Cardiac muscle cell (in vitro differentiated cells and primary cell): ENCODE data around the gene PNPO. TPM values are rescaled to one million over a fixed set of nuclear protein-coding genes. Genes with fewer than 3 reads are reported as not detected.
A peak's percentile ranks its signal among the peaks of the same experiment; 100 is the strongest.

ENCODE experiments used
- DNase-seq, 2 donors: peaks; one replicate each; pipeline versions ENCODE4 v3.0.0 to v3.0.0-alpha.2; 2010 to 2017; ENCODE audit warnings: low read depth in 1 of 2, low spot score in 1 of 2
- H3K27ac ChIP-seq: fragments of 200-600 bp; sonication (generic); 2 replicates; pipeline ENCODE4 v1.5.1; 2016
- H3K27me3 ChIP-seq: fragments of 200-600 bp; sonication (generic); 2 replicates; pipeline ENCODE4 v1.6.0; 2016; ENCODE audit warnings: control low read depth
- H3K36me3 ChIP-seq: fragments of 200-600 bp; sonication (generic); 2 replicates; pipeline ENCODE4 v1.5.1; 2016; ENCODE audit warnings: control low read depth
- H3K4me1 ChIP-seq: fragments of 200-600 bp; sonication (generic); 2 replicates; pipeline ENCODE4 v1.8.1; 2017; ENCODE audit warnings: low read depth, mild to moderate bottlenecking, mixed run types
- H3K4me3 ChIP-seq: fragments of 200-600 bp; sonication (generic); 2 replicates; pipeline ENCODE4 v1.5.1; 2016; ENCODE audit warnings: mild to moderate bottlenecking
- H3K9me3 ChIP-seq: fragments of 200-600 bp; sonication (generic); 2 replicates; pipeline ENCODE4 v1.5.1; 2017; ENCODE audit warnings: low read depth, mild to moderate bottlenecking, control low read depth
- polyA plus RNA-seq: library from polyadenylated mRNA; unstranded; fragments of >200 nt; fragmentation: Nextera tagmentation; extraction: Ambion mirVana; gene quantifications from 2 replicates; pipeline ENCODE4 v1.2.1, GENCODE V29; 2016
- total RNA-seq: library from RNA; depleted of rRNA; stranded (reverse); fragments of >200 nt; gene quantifications from 2 replicates; pipeline ENCODE4 v1.2.3, GENCODE V29; 2016
- TF ChIP-seq, protein P1 (sequence below): IDR thresholded peaks from 2 replicates; pipeline ENCODE4 v1.5.1; 2012; ENCODE audit warnings: low read depth, mild to moderate bottlenecking, low read length

The PNPO gene
- total and polyA plus RNA-seq, 2 experiments from 2014 or later = 11.7 to 12.9 TPM

DNA sequence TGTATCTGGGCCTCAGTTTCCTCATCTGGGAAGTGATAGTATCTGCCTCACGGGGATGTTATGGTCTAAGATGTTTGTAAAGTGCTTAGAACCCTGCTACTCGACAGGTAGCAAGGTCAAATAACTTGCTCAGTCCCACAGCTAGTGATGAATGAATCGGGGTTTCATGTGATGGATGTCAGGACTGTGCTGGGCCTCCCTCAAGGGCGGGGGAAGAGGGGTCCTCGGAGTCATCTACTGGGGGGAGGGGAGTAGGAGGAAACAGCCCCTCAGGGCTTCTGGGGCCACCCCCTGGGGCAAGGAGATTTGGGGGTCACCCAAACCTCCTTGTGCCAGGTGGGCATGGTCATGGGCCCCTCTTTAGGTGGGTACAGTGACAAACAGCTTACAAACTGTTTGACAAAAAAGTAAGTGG, 732 bp downstream of the PNPO start:
- Histone ChIP-seq H3K9me3 (no peaks in the 10 kb centered on the region), H3K4me1 (no peaks in the 10 kb centered on the region), H3K27me3 (no peaks in the 10 kb centered on the region), H3K27ac (no peak overlapping the region), H3K4me3 (peak overlapping the region; percentile 37), H3K36me3 (no peaks in the 10 kb centered on the region)
- TF ChIP-seq, protein P1, sequence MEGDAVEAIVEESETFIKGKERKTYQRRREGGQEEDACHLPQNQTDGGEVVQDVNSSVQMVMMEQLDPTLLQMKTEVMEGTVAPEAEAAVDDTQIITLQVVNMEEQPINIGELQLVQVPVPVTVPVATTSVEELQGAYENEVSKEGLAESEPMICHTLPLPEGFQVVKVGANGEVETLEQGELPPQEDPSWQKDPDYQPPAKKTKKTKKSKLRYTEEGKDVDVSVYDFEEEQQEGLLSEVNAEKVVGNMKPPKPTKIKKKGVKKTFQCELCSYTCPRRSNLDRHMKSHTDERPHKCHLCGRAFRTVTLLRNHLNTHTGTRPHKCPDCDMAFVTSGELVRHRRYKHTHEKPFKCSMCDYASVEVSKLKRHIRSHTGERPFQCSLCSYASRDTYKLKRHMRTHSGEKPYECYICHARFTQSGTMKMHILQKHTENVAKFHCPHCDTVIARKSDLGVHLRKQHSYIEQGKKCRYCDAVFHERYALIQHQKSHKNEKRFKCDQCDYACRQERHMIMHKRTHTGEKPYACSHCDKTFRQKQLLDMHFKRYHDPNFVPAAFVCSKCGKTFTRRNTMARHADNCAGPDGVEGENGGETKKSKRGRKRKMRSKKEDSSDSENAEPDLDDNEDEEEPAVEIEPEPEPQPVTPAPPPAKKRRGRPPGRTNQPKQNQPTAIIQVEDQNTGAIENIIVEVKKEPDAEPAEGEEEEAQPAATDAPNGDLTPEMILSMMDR = no peak
- DNase-seq = no peak

DNA sequence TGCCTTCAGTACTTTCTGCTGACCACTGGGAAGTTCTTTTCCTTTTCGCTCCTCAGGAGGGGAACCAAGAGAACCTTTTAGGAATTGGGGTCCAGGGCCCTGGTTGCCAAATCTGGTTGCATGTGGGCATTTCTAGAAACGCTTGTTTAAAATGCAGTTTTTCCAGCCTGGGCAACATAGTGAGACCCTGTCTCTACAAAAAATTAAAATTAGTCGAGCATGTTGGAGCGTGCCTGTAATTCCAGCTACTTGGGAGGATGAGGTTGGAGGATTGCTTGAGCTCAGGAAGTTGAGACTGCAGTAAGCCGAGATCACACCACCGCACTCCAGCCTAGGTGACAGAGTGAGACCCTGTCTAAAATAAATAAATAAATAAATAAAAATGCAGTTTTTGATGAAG, 1.2 kb downstream of the PNPO start:
- Histone ChIP-seq H3K4me3 (no peak overlapping the region), H3K27me3 (no peaks in the 10 kb centered on the region), H3K27ac (no peak overlapping the region), H3K4me1 (no peaks in the 10 kb centered on the region), H3K9me3 (no peaks in the 10 kb centered on the region), H3K36me3 (no peaks in the 10 kb centered on the region)
- DNase-seq = no peak
- TF ChIP-seq, protein P1 = no peak

DNA sequence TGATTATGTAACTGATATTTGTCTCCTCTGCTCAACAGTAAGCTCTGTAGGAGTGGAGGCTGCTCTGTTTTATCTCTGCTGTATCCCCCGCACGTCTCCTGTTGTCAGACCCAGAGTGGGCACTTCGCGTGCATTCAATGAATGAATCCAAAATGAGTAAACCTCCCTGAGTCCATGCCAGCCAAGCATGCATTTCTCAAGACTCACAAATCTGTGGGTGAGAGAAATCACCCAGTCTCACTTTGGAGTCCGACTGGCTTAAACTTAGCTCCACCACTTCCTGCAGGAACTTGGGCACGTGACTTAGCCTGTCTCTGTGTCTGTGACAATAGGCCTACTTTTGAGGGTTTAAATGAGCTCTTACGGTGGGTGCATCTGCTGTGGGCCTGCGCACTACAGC, 3.7 kb downstream of the PNPO start:
- TF ChIP-seq, protein P1 = no peak

DNA sequence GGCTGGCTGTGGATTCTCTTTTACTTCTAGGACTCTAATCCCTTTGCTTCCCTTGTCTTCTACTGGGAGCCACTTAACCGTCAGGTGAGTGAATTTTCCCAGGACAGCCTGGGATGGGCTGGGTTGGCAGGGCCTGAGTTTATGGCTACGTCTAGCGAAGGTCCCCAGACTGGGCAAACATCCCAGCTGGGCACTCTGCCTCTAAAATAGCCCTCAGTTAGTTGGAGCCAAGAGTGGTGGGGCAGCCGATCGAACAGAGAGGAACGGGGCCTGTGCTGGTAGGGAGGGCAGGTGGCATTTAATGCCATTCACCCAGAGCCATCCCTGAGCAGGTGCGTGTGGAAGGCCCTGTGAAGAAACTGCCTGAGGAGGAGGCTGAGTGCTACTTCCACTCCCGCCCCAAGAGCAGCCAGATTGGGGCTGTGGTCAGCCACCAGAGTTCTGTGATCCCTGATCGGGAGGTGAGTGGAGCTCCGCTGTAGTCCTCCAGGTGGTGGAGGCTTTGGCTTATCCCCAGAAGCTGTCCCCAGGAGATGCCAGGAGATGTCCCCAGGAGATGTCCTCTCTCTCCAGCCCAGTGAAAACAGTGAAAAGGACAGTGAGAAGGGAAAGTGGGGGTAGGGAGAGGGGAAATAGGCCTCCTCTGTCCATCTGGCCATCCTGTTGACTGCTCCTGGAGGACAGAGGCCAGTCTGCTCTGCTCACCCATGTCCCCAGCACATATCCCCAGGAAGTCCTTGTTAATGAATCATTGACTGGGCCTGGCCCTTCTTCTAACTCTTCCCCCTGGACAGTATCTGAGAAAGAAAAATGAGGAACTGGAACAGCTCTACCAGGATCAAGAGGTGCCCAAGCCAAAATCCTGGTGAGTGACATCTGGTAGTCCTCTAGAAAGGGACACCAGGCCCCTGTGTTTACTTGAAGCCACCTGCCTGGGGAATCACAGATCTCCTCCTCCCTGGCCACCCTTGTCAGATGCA, 4.4 kb downstream of the PNPO start:
- no peaks in the 10 kb centered on the region for H3K4me1 ChIP-seq
- DNase-seq = no peak
- no peaks in the 10 kb centered on the region for H3K27me3 ChIP-seq
- no peaks in the 10 kb centered on the region for H3K9me3 ChIP-seq
- H3K27ac ChIP-seq = no peak overlapping the region
- no peaks in the 10 kb centered on the region for H3K36me3 ChIP-seq
- H3K4me3 ChIP-seq = no peak overlapping the region
- TF ChIP-seq, protein P1 = no peak

More for the DNA sequence above, 3.7 kb downstream of the PNPO start:
- no peaks in the 10 kb centered on the region for H3K36me3 ChIP-seq
- peak in 1 of 2 donors; percentile 53 for DNase-seq
- no peaks in the 10 kb centered on the region for H3K4me1 ChIP-seq
- no peak overlapping the region for H3K4me3 ChIP-seq
- H3K27me3 ChIP-seq = no peaks in the 10 kb centered on the region
- H3K27ac ChIP-seq = no peak overlapping the region
- no peaks in the 10 kb centered on the region for H3K9me3 ChIP-seq

DNA sequence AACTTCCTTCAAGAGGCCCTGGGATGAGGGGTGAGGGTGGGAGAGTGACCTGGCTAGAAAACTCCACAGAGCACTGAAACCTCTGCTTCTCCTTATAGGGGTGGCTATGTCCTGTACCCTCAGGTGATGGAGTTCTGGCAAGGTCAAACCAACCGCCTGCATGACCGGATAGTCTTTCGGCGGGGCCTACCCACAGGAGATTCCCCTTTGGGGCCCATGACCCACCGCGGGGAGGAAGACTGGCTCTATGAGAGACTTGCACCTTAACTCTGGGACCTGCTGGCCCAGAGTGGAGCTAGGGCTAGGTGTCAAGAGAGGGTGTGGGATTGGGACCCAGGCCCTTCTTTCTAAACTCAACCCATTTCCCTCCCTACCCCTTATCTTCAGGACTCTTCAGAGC, 5.1 kb downstream of the PNPO start:
- H3K9me3 ChIP-seq = no peaks in the 10 kb centered on the region
- H3K27ac ChIP-seq = no peak overlapping the region

More for the DNA sequence above, 5.1 kb downstream of the PNPO start:
- no peak for DNase-seq
- Histone ChIP-seq H3K4me1 (no peaks in the 10 kb centered on the region), H3K27me3 (no peaks in the 10 kb centered on the region), H3K36me3 (no peaks in the 10 kb centered on the region), H3K4me3 (no peak overlapping the region)
- TF ChIP-seq, protein P1 = no peak
